HepG2 (cell line): ENCODE data around the gene ZNF385B. TPM values are rescaled to one million over a fixed set of nuclear protein-coding genes. Genes with fewer than 3 reads are reported as not detected.

Experiments
- DMAP1 ChIP-seq: IDR thresholded peaks from 2 replicates; pipeline ENCODE4 v1.6.1; 2016
- ELF3 ChIP-seq: IDR thresholded peaks from 2 replicates; pipeline ENCODE4 v1.6.1; 2016; ENCODE audit warnings: missing genetic modification reagents, missing compliant biosample characterization
- ERF ChIP-seq: IDR thresholded peaks from 2 replicates; pipeline ENCODE4 v1.6.1; 2018; ENCODE audit warnings: missing biosample characterization, missing genetic modification reagents
- POGZ ChIP-seq: sonication (generic); formaldehyde crosslinking; IDR thresholded peaks from 2 replicates; pipeline ENCODE4 v1.4.0; 2020; ENCODE audit warnings: mild to moderate bottlenecking, missing genetic modification reagents
- PREB ChIP-seq: sonication (generic); formaldehyde crosslinking; IDR thresholded peaks from 2 replicates; pipeline ENCODE4 v1.4.0; 2020; ENCODE audit warnings: missing genetic modification reagents
- RAD21 ChIP-seq: fragments of 450-650 bp; formaldehyde crosslinking; IDR thresholded peaks from 2 replicates; pipeline ENCODE4 v1.5.0; 2020; ENCODE audit warnings: mild to moderate bottlenecking
- STAT6 ChIP-seq: sonication (generic); formaldehyde crosslinking; IDR thresholded peaks from 2 replicates; pipeline ENCODE4 v1.4.0; 2020; ENCODE audit warnings: missing genetic modification reagents, mild to moderate bottlenecking, borderline replicate concordance
- ZBTB49 ChIP-seq: sonication (generic); formaldehyde crosslinking; IDR thresholded peaks from 2 replicates; pipeline ENCODE4 v1.4.0; 2020; ENCODE audit warnings: missing genetic modification reagents, borderline replicate concordance
- ZNF17 ChIP-seq: sonication (generic); formaldehyde crosslinking; IDR thresholded peaks from 2 replicates; pipeline ENCODE4 v1.5.0; 2020; ENCODE audit warnings: mild to moderate bottlenecking, missing genetic modification reagents
- polyA plus RNA-seq, 8 experiments: library from polyadenylated mRNA; depleted of rRNA in 3 of 8; stranded (reverse) in 7 of 8; unstranded in 1 of 8; fragments of >200 nt; fragmentation: Illumina TruSeq in 4 of 8; extraction: Trizol in 4 of 8; gene quantifications; 2 replicates each; pipeline versions ENCODE4 v1.2.1 to v1.2.3, GENCODE V29; 2011 to 2016; ENCODE audit warnings: low read depth in 4 of 8, missing spikeins in 1 of 8, mixed read lengths in 1 of 8; ENCODE audit not compliant: insufficient read depth in 1 of 8
- total RNA-seq, 5 experiments: library from RNA; depleted of rRNA; stranded (reverse); fragments of >200 nt; fragmentation: Illumina TruSeq; extraction: Trizol; gene quantifications; 2 replicates each; pipeline ENCODE4 v1.2.3, GENCODE V29; 2016; ENCODE audit warnings: low read depth in 1 of 5
- TF ChIP-seq, protein P1 (sequence below): sonication (generic); formaldehyde crosslinking; IDR thresholded peaks from 2 replicates; pipeline ENCODE4 v1.8.0; 2022; ENCODE audit warnings: low read depth, missing genetic modification reagents
- TF ChIP-seq, protein P2 (sequence below), 2 experiments: sonication (generic) in 1 of 2; formaldehyde crosslinking in 1 of 2; IDR thresholded peaks; 2 replicates each; pipeline versions ENCODE4 v1.4.0 to v1.6.1; 2018 to 2020; ENCODE audit warnings: missing genetic modification reagents in 2 of 2, borderline replicate concordance in 1 of 2, low read depth in 1 of 2, mild to moderate bottlenecking in 1 of 2, missing biosample characterization in 1 of 2

Gene ZNF385B
- total and polyA plus RNA-seq, 2 of the 13 experiments (the other 11 are each of a cell fraction or from before 2014, with no cell fraction given), result 3.3 to 6.7 TPM

DNA sequence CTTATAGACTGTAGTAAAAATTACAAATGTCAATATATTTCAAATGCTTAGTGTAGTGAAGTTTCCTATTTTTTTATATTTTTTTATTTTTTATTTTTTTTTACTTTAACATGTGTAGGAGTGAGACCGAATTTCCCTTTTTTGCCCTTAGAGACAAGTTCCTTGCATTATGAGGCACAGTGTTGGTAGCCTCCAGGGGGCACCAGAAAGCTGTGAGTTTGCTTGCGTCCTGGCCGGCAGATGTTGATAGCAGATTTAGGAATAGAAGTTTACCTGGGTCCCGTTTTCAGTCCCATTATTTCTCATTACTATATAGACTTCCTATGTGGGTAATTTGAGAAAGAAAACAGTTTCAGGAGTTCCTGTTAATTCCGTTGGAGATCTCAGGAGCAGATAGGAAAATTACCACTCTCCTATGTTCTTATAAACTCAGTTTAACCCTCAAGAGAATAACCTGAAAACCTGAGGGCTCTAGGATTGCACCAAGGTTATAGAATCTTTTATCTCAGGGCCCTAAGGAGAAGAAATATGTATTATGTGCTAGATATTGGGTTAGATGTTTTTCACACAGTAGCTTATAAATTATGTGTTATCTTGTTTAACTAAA lies 439.3 kb downstream of the ZNF385B start (continued):
- TF ChIP-seq, protein P1, sequence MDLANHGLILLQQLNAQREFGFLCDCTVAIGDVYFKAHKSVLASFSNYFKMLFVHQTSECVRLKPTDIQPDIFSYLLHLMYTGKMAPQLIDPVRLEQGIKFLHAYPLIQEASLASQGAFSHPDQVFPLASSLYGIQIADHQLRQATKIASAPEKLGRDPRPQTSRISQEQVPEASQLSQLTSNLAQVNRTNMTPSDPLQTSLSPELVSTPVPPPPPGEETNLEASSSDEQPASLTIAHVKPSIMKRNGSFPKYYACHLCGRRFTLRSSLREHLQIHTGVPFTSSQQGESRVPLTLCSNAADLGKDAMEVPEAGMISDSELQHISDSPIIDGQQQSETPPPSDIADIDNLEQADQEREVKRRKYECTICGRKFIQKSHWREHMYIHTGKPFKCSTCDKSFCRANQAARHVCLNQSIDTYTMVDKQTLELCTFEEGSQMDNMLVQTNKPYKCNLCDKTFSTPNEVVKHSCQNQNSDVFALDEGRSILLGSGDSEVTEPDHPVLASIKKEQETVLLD (CRISPR knock-in tag), result no peak
- TF ChIP-seq ZNF17 (CRISPR knock-in tag) (no peak), RAD21 (peak; percentile 88), ELF3 (CRISPR knock-in tag) (peak; percentile 30; the same call in 1 of the 2 replicates), POGZ (CRISPR knock-in tag) (no peak), PREB (no peak), ZBTB49 (CRISPR knock-in tag) (no peak), ERF (CRISPR knock-in tag) (0 out of 2 replicates have a peak, but pooled peaks have one; percentile 53), DMAP1 (CRISPR knock-in tag) (no peak), STAT6 (CRISPR knock-in tag) (no peak)
- TF ChIP-seq, protein P2, sequence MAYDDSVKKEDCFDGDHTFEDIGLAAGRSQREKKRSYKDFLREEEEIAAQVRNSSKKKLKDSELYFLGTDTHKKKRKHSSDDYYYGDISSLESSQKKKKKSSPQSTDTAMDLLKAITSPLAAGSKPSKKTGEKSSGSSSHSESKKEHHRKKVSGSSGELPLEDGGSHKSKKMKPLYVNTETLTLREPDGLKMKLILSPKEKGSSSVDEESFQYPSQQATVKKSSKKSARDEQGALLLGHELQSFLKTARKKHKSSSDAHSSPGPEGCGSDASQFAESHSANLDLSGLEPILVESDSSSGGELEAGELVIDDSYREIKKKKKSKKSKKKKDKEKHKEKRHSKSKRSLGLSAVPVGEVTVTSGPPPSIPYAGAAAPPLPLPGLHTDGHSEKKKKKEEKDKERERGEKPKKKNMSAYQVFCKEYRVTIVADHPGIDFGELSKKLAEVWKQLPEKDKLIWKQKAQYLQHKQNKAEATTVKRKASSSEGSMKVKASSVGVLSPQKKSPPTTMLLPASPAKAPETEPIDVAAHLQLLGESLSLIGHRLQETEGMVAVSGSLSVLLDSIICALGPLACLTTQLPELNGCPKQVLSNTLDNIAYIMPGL (CRISPR knock-in tag; IDR thresholded peaks at IDR 0.05; ENCODE audit: borderline replicate concordance in 1 of 2, low read depth in 1 of 2), result peak in 1 of 2 experiments; percentile 31; a peak in 1 of 4 replicates
